ENCODE data around the gene PRTN3.

DNA sequence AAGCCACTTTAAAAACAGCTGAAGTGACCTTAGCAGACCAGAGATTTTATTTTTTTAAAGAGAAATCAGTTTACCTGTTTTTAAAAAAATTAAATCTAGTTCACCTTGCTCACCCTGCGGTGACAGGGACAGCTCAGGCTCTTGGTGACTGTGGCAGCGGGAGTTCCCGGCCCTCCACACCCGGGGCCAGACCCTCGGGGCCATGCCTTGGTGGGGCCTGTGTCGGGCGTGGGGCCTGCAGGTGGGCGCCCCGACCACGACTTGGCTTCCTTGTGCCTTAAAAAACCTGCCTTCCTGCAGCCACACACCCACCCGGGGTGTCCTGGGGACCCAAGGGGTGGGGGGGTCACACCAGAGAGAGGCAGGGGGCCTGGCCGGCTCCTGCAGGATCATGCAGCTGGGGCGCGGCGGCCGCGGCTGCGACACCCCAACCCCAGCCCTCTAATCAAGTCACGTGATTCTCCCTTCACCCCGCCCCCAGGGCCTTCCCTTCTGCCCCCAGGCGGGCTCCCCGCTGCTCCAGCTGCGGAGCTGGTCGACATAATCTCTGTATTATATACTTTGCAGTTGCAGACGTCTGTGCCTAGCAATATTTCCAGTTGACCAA, 29.8 kb upstream of the PRTN3 start:
- TF ChIP-seq GABPA (IDR thresholded peaks at IDR 0.05 in 1 of 2, conservative IDR thresholded peaks at IDR 0.05 in 1 of 2): no peak
- TF ChIP-seq, protein P1, sequence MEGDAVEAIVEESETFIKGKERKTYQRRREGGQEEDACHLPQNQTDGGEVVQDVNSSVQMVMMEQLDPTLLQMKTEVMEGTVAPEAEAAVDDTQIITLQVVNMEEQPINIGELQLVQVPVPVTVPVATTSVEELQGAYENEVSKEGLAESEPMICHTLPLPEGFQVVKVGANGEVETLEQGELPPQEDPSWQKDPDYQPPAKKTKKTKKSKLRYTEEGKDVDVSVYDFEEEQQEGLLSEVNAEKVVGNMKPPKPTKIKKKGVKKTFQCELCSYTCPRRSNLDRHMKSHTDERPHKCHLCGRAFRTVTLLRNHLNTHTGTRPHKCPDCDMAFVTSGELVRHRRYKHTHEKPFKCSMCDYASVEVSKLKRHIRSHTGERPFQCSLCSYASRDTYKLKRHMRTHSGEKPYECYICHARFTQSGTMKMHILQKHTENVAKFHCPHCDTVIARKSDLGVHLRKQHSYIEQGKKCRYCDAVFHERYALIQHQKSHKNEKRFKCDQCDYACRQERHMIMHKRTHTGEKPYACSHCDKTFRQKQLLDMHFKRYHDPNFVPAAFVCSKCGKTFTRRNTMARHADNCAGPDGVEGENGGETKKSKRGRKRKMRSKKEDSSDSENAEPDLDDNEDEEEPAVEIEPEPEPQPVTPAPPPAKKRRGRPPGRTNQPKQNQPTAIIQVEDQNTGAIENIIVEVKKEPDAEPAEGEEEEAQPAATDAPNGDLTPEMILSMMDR (IDR thresholded peaks at IDR 0.05; ENCODE audit: low read depth, low read length, missing input control): no peak

Data from liver (tissue), 3 donors.